IMR-90 (cell line): ENCODE measurements around the gene ASS1.

Experiments used
- MAZ ChIP-seq: IDR thresholded peaks from 2 replicates; pipeline ENCODE4 v1.6.1; 2012; ENCODE audit warnings: low read depth, mild to moderate bottlenecking, low read length, improper control_type of control experiment, moderate library complexity, borderline replicate concordance
- POLR2A ChIP-seq: IDR thresholded peaks from 2 replicates; pipeline ENCODE4 v1.6.1; 2012; ENCODE audit warnings: mild to moderate bottlenecking, low read depth, low read length
- RAD21 ChIP-seq: IDR thresholded peaks from 2 replicates; pipeline ENCODE4 v1.6.1; 2012; ENCODE audit warnings: low read length, improper control_type of control experiment
- SMC3 ChIP-seq: fragments of 150-350 bp; IDR thresholded peaks from 2 replicates; pipeline ENCODE4 v1.6.1; 2016; ENCODE audit warnings: low read depth, mild to moderate bottlenecking, antibody characterized with exemption, low read length, moderate library complexity
- TF ChIP-seq, protein P1 (sequence below): conservative IDR thresholded peaks from 2 replicates; pipeline ENCODE4 v1.5.1; 2012; ENCODE audit warnings: mild to moderate bottlenecking, low read depth, low read length, improper control_type of control experiment
- TF ChIP-seq, protein P2 (sequence below): fragments of 150-350 bp; IDR thresholded peaks from 2 replicates; pipeline ENCODE4 v1.6.1; 2017; ENCODE audit warnings: mild to moderate bottlenecking, antibody characterized with exemption, low read length, low read depth

DNA sequence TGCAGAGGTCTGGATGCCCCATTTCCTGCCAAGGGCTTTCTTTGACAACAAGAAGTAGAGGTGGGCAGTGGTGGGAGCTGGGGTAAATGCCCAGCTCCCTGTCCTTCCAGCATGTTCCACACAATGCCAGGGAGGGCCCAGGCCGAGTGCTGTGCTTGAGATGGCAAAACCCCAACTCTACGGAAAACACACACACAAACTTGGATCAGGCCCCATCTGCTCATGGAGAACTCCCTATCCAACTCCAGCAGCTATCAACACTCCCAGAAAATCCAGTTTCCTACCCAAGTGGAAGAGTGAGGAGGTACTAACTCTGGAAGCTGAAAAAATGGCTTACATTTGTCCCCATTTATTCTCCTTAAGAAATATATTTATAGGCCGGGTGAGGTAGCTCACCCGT is 73.5 kb downstream of the ASS1 start:
- TF ChIP-seq POLR2A (no peak), RAD21 (no peak), MAZ (no peak), SMC3 (no peak)
- TF ChIP-seq, protein P1, sequence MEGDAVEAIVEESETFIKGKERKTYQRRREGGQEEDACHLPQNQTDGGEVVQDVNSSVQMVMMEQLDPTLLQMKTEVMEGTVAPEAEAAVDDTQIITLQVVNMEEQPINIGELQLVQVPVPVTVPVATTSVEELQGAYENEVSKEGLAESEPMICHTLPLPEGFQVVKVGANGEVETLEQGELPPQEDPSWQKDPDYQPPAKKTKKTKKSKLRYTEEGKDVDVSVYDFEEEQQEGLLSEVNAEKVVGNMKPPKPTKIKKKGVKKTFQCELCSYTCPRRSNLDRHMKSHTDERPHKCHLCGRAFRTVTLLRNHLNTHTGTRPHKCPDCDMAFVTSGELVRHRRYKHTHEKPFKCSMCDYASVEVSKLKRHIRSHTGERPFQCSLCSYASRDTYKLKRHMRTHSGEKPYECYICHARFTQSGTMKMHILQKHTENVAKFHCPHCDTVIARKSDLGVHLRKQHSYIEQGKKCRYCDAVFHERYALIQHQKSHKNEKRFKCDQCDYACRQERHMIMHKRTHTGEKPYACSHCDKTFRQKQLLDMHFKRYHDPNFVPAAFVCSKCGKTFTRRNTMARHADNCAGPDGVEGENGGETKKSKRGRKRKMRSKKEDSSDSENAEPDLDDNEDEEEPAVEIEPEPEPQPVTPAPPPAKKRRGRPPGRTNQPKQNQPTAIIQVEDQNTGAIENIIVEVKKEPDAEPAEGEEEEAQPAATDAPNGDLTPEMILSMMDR, result no peak
- TF ChIP-seq, protein P2, sequence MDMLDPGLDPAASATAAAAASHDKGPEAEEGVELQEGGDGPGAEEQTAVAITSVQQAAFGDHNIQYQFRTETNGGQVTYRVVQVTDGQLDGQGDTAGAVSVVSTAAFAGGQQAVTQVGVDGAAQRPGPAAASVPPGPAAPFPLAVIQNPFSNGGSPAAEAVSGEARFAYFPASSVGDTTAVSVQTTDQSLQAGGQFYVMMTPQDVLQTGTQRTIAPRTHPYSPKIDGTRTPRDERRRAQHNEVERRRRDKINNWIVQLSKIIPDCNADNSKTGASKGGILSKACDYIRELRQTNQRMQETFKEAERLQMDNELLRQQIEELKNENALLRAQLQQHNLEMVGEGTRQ, result no peak
